Activated T-cell treated with anti-CD3 and anti-CD28 coated beads, Interleukin-2, amount 50 U/mL, for 4 hours (primary cell): ENCODE measurements around the gene CYP4B1. TPM values are rescaled to one million over a fixed set of nuclear protein-coding genes. Genes with fewer than 3 reads are reported as not detected.
"Not testable (repeated sequence)": the region's sequence is repeated elsewhere in the genome, so short reads cannot be mapped to it uniquely, and the experiment has no call there.

Experiments
- ATAC-seq, 2 donors: fragments of 200-7000 bp; cut with Tn5 transposase; one replicate each; pipeline ENCODE4 v1.10.0; 2021
- DNase-seq: peaks from one replicate; pipeline ENCODE4 v3.0.0-alpha.2; 2020
- H3K27me3 Mint-ChIP-seq: one replicate; pipeline ENCODE4 v1.8.0; 2021; ENCODE audit warnings: low read depth, mixed read lengths
- H3K36me3 Mint-ChIP-seq: one replicate; pipeline ENCODE4 v1.8.0; 2022; ENCODE audit warnings: mixed read lengths; ENCODE audit not compliant: insufficient read depth
- H3K4me1 Mint-ChIP-seq: one replicate; pipeline ENCODE4 v1.8.0; 2021; ENCODE audit warnings: low read depth, mixed read lengths
- H3K4me3 Mint-ChIP-seq: one replicate; pipeline ENCODE4 v1.8.0; 2021; ENCODE audit warnings: mild to moderate bottlenecking, moderate library complexity, mixed read lengths
- H3K9me3 Mint-ChIP-seq: one replicate; pipeline ENCODE4 v1.8.0; 2021; ENCODE audit warnings: mixed read lengths
- total RNA-seq, 3 donors: library from RNA; stranded (reverse); gene quantifications; one replicate each; pipeline ENCODE4 v1.2.1, GENCODE V29; 2021

Gene CYP4B1
- total RNA-seq, 3 donors from 2014 or later: 0.16 to 0.53 (median 0.20) TPM

DNA sequence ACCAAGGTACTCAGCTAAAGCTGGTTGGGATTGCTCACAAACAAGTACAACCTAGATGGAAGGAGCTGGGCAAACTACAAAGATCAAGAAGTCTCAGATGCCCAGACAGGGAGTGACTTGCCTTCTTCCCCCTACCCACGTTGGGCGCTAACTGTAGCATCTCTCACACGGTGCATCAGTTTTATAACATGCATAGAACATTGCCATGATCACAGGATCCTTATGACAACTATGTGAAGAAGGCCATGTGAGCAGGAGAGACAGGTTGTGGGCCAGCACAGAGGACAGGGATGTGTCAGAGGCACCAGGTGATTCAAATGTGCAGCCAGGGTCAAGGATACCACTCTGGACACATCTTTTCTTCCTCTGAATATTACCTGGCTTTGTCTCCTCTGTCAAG, 28.3 kb upstream of the CYP4B1 start:
- peaks cover 38% of the 10 kb centered on the region for H3K9me3 Mint-ChIP-seq
- H3K4me3 Mint-ChIP-seq: no peak overlapping the region
- H3K36me3 Mint-ChIP-seq: peaks cover 1% of the 10 kb centered on the region
- H3K27me3 Mint-ChIP-seq: peaks cover 22% of the 10 kb centered on the region
- no peaks in the 10 kb centered on the region for H3K4me1 Mint-ChIP-seq
- ATAC-seq (no peak), DNase-seq (no peak)

DNA sequence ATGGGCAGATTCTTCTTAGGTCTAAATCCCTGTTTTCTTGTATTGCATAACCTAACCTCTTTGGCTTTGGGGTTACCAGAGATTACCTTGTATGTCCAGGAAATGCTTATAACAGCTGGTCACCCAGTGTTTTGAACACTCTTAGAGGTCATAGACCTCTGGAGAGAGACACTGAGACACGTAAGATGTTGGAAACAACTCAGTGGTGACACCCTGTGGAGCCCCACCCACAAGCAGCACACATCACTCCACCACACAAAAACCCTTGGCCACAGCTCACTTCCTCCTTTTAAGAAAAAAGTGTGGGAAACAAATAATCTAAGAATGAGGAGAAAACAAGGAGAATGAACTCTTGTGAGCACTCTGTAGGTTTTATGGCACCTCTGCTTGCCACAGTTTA, 26.3 kb upstream of the CYP4B1 start:
- Mint-ChIP-seq H3K4me1 (no peaks in the 10 kb centered on the region), H3K27me3 (peaks cover 15% of the 10 kb centered on the region), H3K4me3 (no peak overlapping the region), H3K9me3 (peaks cover 40% of the 10 kb centered on the region), H3K36me3 (no peaks in the 10 kb centered on the region)
- ATAC-seq: no peak
- DNase-seq: no peak

DNA sequence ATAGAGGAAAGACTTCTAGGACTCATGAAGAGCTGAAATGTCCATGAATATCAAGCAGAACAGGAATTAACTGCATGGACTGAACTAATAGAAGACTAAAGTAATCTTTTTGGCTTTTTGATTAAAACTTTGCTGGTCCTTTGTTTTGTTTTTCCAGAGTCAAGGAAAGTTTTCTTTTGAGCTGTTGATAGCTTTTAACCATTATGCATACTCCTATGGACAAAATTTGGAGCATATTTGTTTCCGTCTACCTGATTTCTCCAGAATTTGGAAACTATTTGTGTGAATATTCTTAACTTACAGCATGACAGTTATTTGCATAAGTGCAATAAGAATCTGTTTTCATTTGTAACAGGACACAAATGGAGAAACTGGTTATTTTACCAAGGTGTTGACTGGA, 24.5 kb upstream of the CYP4B1 start:
- Mint-ChIP-seq H3K27me3 (peaks cover 4% of the 10 kb centered on the region), H3K4me3 (no peak overlapping the region), H3K4me1 (no peaks in the 10 kb centered on the region), H3K9me3 (peaks cover 35% of the 10 kb centered on the region), H3K36me3 (no peaks in the 10 kb centered on the region)
- ATAC-seq: no peak
- DNase-seq: no peak

DNA sequence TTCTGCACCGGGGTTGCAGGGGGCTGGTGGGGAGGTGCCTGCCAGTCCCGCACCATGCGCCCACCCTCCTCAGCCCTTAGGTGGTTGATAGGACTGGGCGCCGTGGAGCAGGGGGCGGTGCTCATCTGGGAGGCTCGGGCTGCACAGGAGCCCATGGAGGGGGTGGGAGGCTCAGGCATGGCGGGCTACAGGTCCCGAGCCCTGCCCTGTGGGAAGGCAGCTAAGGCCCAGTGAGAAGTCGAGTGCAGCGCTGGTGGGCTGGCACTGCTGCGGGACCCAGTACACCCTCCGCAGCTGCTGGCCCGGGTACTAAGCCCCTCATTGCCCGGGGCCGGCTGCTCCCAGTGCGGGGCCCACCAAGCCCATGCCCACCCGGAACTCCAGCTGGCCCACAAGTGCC, 20.4 kb upstream of the CYP4B1 start:
- not testable (repeated sequence) for DNase-seq, ATAC-seq, H3K9me3 Mint-ChIP-seq, H3K4me1 Mint-ChIP-seq, H3K36me3 Mint-ChIP-seq, H3K4me3 Mint-ChIP-seq, H3K27me3 Mint-ChIP-seq

DNA sequence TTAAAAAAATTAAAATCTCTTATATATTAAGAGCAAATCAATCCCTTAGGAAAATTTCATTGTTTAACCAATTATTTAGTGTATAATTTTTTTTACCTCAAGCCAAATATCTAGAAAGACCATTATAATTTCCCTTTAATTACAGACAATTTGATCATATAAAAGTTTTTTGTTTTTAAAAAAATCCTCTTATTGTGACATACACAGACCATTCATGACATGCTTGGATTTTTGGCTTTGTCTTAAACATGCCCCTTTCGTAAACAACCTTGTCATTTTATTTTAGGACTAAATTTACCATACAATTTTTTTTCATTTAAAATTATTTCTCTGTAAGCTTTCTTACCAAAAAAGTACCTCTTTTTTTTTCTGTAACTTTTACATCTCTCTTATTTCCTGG, 14.2 kb upstream of the CYP4B1 start:
- Mint-ChIP-seq H3K4me1 (peaks cover 8% of the 10 kb centered on the region), H3K4me3 (no peak overlapping the region), H3K9me3 (peaks cover 2% of the 10 kb centered on the region), H3K36me3 (no peaks in the 10 kb centered on the region), H3K27me3 (peaks cover 24% of the 10 kb centered on the region)
- DNase-seq (no peak), ATAC-seq (no peak)

DNA sequence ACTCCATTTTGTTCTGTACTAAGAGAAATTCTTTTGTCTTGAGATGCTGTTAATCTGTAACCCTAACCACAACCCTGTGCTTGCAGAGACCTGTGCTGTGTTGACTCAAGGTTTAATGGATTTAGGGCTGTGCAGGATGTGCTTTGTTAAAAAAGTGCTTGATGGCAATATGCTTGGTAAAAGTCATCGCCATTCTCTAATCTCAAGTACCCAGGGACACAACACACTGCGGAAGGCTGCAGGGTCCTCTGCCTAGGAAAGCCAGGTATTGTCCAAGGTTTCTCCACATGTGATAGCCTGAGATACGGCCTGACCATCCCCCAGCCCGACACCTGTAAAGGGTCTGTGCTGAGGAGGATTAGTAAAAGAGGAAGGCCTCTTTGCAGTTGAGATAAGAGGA, 10.2 kb upstream of the CYP4B1 start:
- H3K27me3 Mint-ChIP-seq: peaks cover 26% of the 10 kb centered on the region
- DNase-seq, H3K4me3 Mint-ChIP-seq, H3K36me3 Mint-ChIP-seq, ATAC-seq, H3K9me3 Mint-ChIP-seq, H3K4me1 Mint-ChIP-seq: not testable (repeated sequence)

DNA sequence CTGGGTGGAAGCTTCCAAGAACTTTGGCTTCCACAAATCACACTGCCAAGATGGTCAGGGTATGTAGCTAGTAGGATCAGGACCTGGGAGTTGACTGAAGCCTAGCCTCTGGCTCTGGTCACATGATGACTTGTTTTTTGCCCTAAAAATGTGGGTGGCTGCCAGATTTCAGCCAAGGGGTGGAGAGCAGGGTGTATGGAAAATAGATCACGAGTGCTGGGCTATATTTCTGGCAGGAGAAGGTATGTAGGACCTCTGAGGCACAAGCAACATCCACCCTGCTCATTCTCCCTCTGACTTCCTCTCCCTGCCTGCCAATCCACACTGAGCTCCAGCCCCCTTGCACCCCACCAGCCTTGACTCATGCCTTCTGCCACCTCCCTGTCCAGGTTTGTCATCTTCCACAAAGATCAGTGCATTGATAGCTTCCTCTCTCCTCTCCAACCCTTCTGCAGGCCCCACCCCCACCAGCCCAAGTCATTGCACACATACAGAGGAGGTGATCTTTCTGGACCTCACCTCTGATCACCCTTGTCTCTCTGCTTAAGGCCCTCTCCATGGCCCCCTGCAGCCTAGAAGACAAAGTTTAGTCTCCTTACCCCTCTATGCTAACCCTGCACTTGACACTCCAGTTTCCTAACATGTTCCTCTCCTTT, 8.3 kb upstream of the CYP4B1 start:
- no peaks in the 10 kb centered on the region for H3K9me3 Mint-ChIP-seq
- ATAC-seq: no peak
- no peak for DNase-seq
- H3K4me1 Mint-ChIP-seq: no peaks in the 10 kb centered on the region
- no peaks in the 10 kb centered on the region for H3K36me3 Mint-ChIP-seq
- H3K27me3 Mint-ChIP-seq: peaks cover 26% of the 10 kb centered on the region
- no peak overlapping the region for H3K4me3 Mint-ChIP-seq

DNA sequence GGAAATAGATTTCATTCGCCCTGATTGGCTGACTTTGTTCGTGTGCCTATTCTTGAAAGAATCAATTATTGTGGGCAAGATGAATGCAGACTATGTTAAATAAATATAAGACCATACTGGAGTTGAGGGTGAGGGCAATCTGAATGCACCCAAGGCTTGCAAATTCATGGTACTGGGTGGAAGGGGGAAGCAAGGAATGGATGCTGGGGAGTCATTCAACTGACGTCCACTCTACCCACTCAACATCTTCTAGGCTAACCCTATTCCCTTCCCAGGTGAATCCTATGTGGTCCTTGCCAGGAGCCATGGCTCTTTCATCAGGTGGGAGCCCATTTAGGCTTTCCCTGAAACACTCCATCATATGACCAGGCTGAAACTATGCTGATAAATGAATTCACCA, 5.7 kb upstream of the CYP4B1 start:
- H3K36me3 Mint-ChIP-seq: no peaks in the 10 kb centered on the region
- no peak for DNase-seq
- no peaks in the 10 kb centered on the region for H3K4me1 Mint-ChIP-seq
- H3K27me3 Mint-ChIP-seq: peaks cover 27% of the 10 kb centered on the region
- no peaks in the 10 kb centered on the region for H3K9me3 Mint-ChIP-seq
- no peak overlapping the region for H3K4me3 Mint-ChIP-seq
- no peak for ATAC-seq

DNA sequence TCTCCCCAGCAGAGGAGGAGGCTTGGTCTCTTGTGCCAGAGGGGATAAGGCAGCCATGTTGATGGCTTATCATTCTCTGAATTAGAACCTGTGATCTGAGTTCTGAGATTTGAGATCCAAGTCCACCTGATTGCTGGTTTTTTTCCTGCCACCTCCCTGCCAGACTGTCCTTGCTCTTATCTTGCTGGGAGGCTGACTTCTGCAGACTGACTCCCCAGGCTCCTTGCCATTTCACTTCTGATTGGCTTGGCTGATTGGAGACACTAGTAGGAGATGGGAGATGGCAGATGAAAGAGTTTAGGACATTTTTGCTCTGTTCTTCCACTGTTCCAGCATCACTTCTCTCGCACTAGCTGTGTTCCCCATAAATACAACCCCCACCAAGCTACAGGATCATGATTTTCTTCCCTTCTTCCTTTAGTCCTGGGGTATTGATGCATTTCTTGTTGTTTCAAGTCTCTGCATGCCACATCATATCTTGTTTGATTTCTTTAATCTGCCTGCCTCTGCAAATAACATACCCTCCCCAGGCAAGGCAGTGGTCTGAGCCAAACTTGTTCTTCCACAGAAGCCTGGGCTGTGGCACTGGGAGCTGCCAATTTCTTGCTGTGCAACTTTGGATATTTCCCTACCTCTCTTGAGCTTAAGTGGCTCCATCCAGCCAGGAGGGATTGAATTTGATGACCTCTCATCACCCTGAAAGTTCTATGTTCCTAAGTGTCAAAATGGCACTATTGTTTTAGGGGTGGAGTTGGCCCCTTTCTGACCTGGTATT, 963 bp upstream of the CYP4B1 start:
- no peak for ATAC-seq
- DNase-seq: no peak
- Mint-ChIP-seq H3K4me1 (no peaks in the 10 kb centered on the region), H3K27me3 (peaks cover 27% of the 10 kb centered on the region), H3K36me3 (no peaks in the 10 kb centered on the region), H3K9me3 (no peaks in the 10 kb centered on the region), H3K4me3 (no peak overlapping the region)

DNA sequence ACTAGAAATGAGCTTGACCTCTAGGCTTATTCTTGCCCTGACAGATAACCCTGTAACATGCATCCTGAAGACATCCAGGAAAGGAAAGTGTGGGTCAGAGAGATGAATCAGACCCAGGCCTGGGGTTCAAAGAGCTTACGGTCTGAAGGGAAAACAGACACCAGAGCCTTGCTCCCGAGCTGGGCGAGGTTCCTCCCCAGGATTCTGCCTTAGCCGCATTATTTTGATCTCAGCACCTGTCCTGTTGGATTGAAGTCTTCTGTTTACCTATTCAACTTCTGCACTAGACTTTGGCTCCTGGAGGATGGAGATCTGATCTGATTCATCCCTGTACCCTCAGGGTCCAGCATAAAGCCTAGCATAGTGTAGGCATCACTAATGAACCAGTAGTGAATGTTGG, 1.9 kb downstream of the CYP4B1 start:
- Mint-ChIP-seq H3K36me3 (no peaks in the 10 kb centered on the region), H3K9me3 (no peaks in the 10 kb centered on the region), H3K4me3 (no peak overlapping the region), H3K27me3 (peaks cover 30% of the 10 kb centered on the region), H3K4me1 (peaks cover 4% of the 10 kb centered on the region)
- DNase-seq: no peak
- ATAC-seq: no peak

DNA sequence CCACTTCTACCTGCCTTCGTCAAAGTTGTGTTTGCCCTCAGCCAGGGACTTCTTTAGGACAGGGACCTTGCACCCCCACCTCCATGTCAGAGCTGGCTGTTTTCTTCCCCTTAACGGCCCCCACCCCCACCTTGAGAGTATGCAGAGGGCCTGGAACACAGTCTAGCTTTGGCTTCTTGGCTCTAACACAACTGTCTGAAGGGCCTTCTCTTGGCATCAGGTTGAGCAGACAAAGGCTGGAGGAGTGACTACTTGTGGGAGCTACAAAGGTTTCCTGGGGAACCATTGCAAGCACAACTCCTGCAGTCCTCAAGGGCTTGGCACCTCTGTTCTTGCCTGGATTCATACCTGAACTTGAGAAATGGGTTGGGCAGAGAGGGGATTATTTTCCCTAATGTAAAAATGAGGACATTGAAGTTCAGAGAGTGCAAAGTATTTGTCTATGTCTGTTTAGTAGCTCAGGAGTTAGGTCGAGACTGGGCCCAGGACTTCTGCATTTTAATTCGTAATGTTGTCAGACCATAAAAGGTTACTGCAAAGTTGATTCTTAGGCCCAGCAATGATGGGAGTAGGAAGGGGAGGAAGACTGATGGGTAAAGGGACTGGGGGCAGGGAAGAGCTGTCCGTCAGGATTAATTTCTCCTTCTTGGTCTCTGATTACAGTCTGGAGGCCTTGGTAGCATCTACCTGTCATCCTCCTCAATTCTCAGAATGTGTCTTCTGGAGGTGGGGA, 2.6 kb downstream of the CYP4B1 start:
- no peak for DNase-seq
- no peaks in the 10 kb centered on the region for H3K9me3 Mint-ChIP-seq
- peaks cover 4% of the 10 kb centered on the region for H3K4me1 Mint-ChIP-seq
- H3K36me3 Mint-ChIP-seq: no peaks in the 10 kb centered on the region
- no peak overlapping the region for H3K4me3 Mint-ChIP-seq
- H3K27me3 Mint-ChIP-seq: peaks cover 27% of the 10 kb centered on the region
- ATAC-seq: no peak

DNA sequence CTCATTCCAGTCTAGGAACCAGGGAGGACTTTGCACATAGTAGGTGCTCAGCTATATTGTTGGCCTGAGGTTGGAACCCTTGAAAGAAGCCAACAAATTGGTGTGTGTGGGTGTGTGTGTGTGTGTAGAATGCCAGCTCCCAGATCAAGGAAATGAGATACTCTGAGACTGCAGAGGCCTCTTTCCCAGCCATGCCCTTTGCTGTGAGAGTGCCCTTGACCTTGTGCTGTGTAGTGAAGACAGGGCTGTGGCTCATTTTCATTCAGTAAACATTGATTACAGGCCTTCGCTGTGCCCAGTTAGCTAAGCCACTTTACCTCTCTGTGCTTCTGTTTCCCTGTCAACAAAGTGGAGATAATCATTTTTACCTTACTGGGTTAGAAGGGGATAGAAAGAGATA, 3.2 kb downstream of the CYP4B1 start:
- Mint-ChIP-seq H3K9me3 (no peaks in the 10 kb centered on the region), H3K27me3 (peaks cover 24% of the 10 kb centered on the region), H3K4me1 (peaks cover 4% of the 10 kb centered on the region), H3K4me3 (no peak overlapping the region), H3K36me3 (no peaks in the 10 kb centered on the region)
- ATAC-seq (no peak), DNase-seq (no peak)

DNA sequence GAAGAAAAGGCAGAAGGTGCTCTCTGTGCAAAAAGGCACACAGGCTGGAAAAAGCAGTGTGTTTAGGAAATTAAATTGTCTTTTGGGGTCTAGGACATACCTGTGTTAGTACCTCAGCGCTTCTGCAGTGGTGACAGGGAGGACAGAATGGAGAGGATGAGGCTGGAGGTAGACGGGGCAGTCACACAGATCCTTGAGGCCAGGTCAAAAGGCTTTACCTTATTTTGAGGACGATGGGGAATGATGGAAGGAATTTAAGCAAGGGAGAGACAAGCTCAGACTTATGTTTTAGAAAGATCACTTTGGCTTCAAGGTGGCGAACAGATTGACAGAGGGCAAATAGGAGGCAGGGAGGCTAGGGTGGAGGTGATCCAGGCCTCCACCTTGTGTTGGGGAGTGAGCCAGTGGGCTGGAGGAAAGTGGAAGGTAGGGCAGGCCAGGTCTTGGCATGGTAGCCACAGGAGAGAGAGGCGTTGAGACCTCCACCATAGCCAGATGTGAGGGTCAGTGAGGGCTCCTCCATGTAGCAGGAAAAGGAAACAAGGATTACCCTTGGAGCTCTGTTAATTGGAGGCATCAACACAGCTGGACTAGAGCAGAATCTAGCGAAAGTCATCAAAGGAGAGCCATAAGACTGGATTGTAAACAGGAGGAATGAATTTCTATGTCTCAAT, 4.2 kb downstream of the CYP4B1 start:
- peaks cover 4% of the 10 kb centered on the region for H3K4me1 Mint-ChIP-seq
- no peak for DNase-seq
- peaks cover 26% of the 10 kb centered on the region for H3K27me3 Mint-ChIP-seq
- no peak for ATAC-seq
- H3K4me3 Mint-ChIP-seq: no peak overlapping the region
- H3K36me3 Mint-ChIP-seq: no peaks in the 10 kb centered on the region
- H3K9me3 Mint-ChIP-seq: no peaks in the 10 kb centered on the region

DNA sequence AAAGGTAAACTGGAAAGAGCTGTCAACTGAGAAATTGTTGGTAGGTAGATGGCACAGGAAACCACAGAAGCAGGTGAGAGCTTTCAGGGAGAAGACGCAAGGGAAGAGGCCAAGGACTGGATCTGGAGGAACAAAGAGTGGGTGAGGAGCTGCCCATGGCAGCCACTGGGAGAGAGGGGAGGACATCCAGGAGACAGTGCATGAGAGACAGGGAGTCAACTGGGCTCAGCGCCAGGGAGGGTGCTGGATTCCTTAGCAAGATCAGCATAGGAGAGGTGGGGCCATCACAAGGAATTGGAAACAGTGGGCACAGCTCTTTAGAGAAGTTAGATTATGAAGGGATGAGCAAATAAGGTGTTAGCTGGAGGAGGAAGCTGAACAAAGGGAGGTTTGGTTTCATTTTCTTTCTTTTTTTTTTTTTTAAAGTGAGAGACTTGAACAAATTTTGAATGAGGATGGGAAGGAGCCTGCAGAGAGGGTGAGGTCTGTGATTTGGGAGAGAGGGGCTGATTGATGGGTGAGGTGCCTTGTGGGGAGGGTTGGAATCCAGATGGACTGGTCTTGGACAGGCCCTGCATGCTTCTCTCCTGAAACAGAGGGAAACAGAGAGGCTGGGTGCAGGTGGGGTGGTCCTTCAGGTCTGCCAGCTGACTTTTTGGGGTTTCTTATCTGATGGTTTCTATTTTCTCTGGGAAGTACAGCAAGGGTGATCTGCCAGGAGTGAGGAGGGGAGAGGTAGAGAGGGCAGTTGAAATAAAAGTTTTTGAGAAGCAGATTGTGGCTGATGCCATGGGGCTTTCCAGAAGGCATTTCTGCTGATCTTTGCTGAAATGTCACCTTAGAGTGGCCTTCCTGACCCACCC, 5.4 kb downstream of the CYP4B1 start:
- Mint-ChIP-seq H3K9me3 (no peaks in the 10 kb centered on the region), H3K4me1 (peaks cover 4% of the 10 kb centered on the region), H3K27me3 (peaks cover 15% of the 10 kb centered on the region), H3K36me3 (no peaks in the 10 kb centered on the region), H3K4me3 (no peak overlapping the region)
- DNase-seq (no peak), ATAC-seq (no peak)
